ENCODE measurements around the gene GABBR1. TPM values are rescaled to one million over a fixed set of nuclear protein-coding genes. Genes with fewer than 3 reads are reported as not detected.

Gene GABBR1
- total RNA-seq, 5 donors from 2014 or later (not counting 1 experiment from before 2014, with no cell fraction given), result 48.0 to 82.7 (median 74.8) TPM

DNA sequence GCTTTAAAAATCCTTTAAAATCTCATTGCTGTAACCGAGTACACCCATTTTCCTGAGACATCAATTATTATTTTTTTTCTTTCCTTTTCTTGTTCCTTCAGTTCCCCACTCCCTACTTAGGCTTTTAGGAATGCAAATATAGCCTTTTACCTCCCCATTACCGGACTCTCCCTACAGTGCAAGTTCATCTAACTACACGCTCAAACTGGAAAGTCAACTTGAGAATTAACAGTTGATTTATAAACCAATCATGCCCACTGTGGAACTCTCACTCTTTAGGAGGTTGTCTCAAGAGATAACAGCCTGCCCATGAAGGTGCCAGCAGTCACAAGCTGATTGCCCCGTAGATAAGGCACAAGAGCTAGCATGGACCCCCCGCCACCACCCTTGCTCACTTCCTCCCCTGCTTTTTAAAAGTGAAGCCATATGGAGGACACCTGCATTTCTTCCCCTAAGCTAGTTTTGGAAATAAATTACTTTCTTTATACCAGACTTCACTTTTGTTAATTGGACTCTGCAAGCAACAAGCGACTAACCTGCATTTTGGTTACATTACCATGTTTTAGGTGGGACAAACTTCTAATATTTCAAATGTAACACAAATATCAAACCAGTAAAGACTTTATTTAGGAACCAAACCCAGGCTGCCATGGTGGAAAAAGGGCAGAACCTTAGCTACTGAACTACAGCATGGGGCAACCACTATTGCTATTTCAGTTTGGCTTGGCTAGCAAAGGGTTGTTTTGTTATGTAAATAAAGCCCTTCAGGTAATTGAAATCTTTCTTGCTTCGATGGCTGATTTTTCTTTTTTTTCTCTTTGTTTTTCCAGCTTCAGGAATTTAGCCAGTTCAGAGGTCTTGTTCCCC, 108.3 kb downstream of the GABBR1 start:
- CTCF ChIA-PET, result no interaction called here

DNA sequence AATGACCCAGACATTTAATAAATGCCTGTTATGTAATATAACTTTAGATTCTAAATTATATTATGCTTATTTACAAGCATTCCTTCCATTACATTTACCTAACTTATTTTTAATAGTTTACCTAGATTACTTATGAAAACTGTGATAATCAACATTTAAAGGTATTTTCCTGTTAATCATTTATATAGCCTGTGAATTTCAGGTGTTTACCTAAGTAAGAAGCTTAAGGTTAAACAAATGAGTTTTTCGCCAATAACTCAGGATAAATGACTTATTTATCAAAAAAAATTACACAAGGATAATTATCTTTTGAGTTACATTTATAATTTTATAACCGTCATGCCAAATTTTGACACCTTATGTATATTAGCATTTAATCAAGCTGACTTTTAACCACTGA, 108.9 kb downstream of the GABBR1 start:
- CTCF ChIA-PET, result no interaction called here
- Histone ChIP-seq H3K27me3 (replicated peaks in 1 of 2; ENCODE audit: control insufficient read depth in 2 of 2, extremely low read depth in 1 of 2, insufficient read depth in 2 of 2, low read length in 1 of 2) (peaks cover 0 to 27% of the 10 kb centered on the region in 2 experiments), H3K36me3 (ENCODE audit: control insufficient read depth in 2 of 2, extremely low read depth in 1 of 2, insufficient read depth in 1 of 2, low read length in 1 of 2) (no peaks in the 10 kb centered on the region), H3K9me3 (no peaks in the 10 kb centered on the region), H3K4me1 (ENCODE audit: control insufficient read depth in 1 of 2, extremely low read depth in 1 of 2, insufficient read depth in 2 of 2, low read length in 2 of 2) (no peaks in the 10 kb centered on the region), H3K4me3 (ENCODE audit: control insufficient read depth in 1 of 2, extremely low read depth in 1 of 2, low read length in 1 of 2) (no peak overlapping the region), H3K27ac (ENCODE audit: low read length) (no peak overlapping the region)
- H3K9me3 Mint-ChIP-seq, result no peaks in the 10 kb centered on the region
- H3K27me3 Mint-ChIP-seq, result peaks cover 18 to 30% of the 10 kb centered on the region in 2 donors
- no peak overlapping the region for H3K4me3 Mint-ChIP-seq
- H3K27ac Mint-ChIP-seq, result no peak overlapping the region
- H3K4me1 Mint-ChIP-seq, result no peaks in the 10 kb centered on the region
- ATAC-seq (replicated peaks in 1 of 4), result no peak
- no CpG with 5 or more reads among the region's 2 CpGs for WGBS (ENCODE audit: insufficient coverage)
- H3K36me3 Mint-ChIP-seq, result no peaks in the 10 kb centered on the region
- POLR2A ChIA-PET, result no interaction called here
- DNase-seq, result no peak

More for the DNA sequence above, 108.3 kb downstream of the GABBR1 start:
- Mint-ChIP-seq H3K36me3 (no peaks in the 10 kb centered on the region), H3K27ac (no peak overlapping the region), H3K9me3 (no peaks in the 10 kb centered on the region), H3K4me3 (no peak overlapping the region), H3K27me3 (peaks cover 18 to 33% of the 10 kb centered on the region in 2 donors), H3K4me1 (no peaks in the 10 kb centered on the region)
- H3K9me3 ChIP-seq, result no peaks in the 10 kb centered on the region
- H3K4me3 ChIP-seq (ENCODE audit: control insufficient read depth in 1 of 2, extremely low read depth in 1 of 2, low read length in 1 of 2), result no peak overlapping the region
- DNase-seq (no peak), ATAC-seq (replicated peaks in 1 of 4) (no peak)
- H3K27me3 ChIP-seq (replicated peaks in 1 of 2; ENCODE audit: control insufficient read depth in 2 of 2, extremely low read depth in 1 of 2, insufficient read depth in 2 of 2, low read length in 1 of 2), result peaks cover 0 to 31% of the 10 kb centered on the region in 2 experiments
- no peak overlapping the region for H3K27ac ChIP-seq (ENCODE audit: low read length)
- WGBS (ENCODE audit: insufficient coverage), result 27% methylated on average over 3 of the region's 7 CpGs
- no peaks in the 10 kb centered on the region for H3K36me3 ChIP-seq (ENCODE audit: control insufficient read depth in 2 of 2, extremely low read depth in 1 of 2, insufficient read depth in 1 of 2, low read length in 1 of 2)
- no peaks in the 10 kb centered on the region for H3K4me1 ChIP-seq (ENCODE audit: control insufficient read depth in 1 of 2, extremely low read depth in 1 of 2, insufficient read depth in 2 of 2, low read length in 2 of 2)
- POLR2A ChIA-PET, result no interaction called here

GRCh38 chr6:29522227-29522626, 110.8 kb downstream of the GABBR1 start:
- Histone ChIP-seq H3K27ac (ENCODE audit: low read length) (no peak overlapping the region), H3K36me3 (ENCODE audit: control insufficient read depth in 2 of 2, extremely low read depth in 1 of 2, insufficient read depth in 1 of 2, low read length in 1 of 2) (no peaks in the 10 kb centered on the region), H3K9me3 (no peaks in the 10 kb centered on the region), H3K27me3 (replicated peaks in 1 of 2; ENCODE audit: control insufficient read depth in 2 of 2, extremely low read depth in 1 of 2, insufficient read depth in 2 of 2, low read length in 1 of 2) (peaks cover 0 to 18% of the 10 kb centered on the region in 2 experiments), H3K4me1 (ENCODE audit: control insufficient read depth in 1 of 2, extremely low read depth in 1 of 2, insufficient read depth in 2 of 2, low read length in 2 of 2) (no peaks in the 10 kb centered on the region), H3K4me3 (ENCODE audit: control insufficient read depth in 1 of 2, extremely low read depth in 1 of 2, low read length in 1 of 2) (no peak overlapping the region)
- CTCF ChIA-PET, result no interaction called here
- ATAC-seq (replicated peaks in 1 of 4), result no peak
- Mint-ChIP-seq H3K4me1 (no peaks in the 10 kb centered on the region), H3K27me3 (peaks cover 18 to 24% of the 10 kb centered on the region in 2 donors), H3K27ac (no peak overlapping the region), H3K9me3 (no peaks in the 10 kb centered on the region), H3K36me3 (no peaks in the 10 kb centered on the region), H3K4me3 (no peak overlapping the region)
- DNase-seq, result no peak
- WGBS (ENCODE audit: insufficient coverage), result no CpG with 5 or more reads among the region's 2 CpGs
- POLR2A ChIA-PET, result no interaction called here

DNA sequence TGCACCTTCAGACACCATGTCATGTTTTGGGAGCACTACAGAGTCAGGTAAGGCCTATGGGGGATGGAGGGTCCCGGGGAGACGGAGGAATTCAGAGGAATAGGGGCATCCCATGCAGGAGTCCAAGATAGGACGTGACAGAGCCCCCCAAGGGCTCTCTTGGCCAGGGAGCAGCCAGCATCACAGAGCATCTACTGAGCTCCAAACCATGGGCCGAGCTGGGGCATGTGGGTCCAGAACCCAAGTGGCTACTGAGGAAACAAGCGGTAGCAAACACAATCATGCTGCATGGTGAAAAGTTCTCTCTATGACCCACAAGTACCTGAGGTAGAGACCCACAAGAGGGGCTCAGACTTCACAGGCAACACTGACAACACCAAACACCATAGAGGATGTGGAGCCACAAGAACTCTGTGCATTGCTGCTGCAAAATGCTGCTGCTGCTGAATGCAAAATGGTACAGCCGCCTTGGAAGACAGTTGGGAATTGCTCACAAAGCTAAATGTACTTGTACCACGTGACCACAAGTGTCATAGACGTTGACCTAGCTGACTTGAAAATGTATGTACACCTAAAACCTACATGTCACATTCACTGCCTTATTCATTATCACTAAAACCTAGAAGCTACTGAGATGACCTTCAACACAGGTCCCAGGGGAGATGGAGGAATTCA, 111.8 kb downstream of the GABBR1 start:
- H3K9me3 ChIP-seq, result no peaks in the 10 kb centered on the region
- Mint-ChIP-seq H3K4me1 (peaks cover 2 to 7% (median 3%) of the 10 kb centered on the region in 3 donors), H3K36me3 (no peaks in the 10 kb centered on the region), H3K9me3 (no peaks in the 10 kb centered on the region), H3K27me3 (peaks cover 19% of the 10 kb centered on the region in 2 donors), H3K4me3 (no peak overlapping the region), H3K27ac (no peak overlapping the region)
- H3K36me3 ChIP-seq (ENCODE audit: control insufficient read depth in 2 of 2, extremely low read depth in 1 of 2, insufficient read depth in 1 of 2, low read length in 1 of 2), result no peaks in the 10 kb centered on the region
- POLR2A ChIA-PET, result no interaction called here
- DNase-seq, result no peak
- H3K4me3 ChIP-seq (ENCODE audit: control insufficient read depth in 1 of 2, extremely low read depth in 1 of 2, low read length in 1 of 2), result no peak overlapping the region
- peaks cover 0 to 1% of the 10 kb centered on the region in 2 experiments for H3K4me1 ChIP-seq (ENCODE audit: control insufficient read depth in 1 of 2, extremely low read depth in 1 of 2, insufficient read depth in 2 of 2, low read length in 2 of 2)
- 56% methylated on average over 6 of the region's 8 CpGs for WGBS (ENCODE audit: insufficient coverage)
- CTCF ChIA-PET, result no interaction called here
- H3K27me3 ChIP-seq (replicated peaks in 1 of 2; ENCODE audit: control insufficient read depth in 2 of 2, extremely low read depth in 1 of 2, insufficient read depth in 2 of 2, low read length in 1 of 2), result peaks cover 0 to 14% of the 10 kb centered on the region in 2 experiments
- ATAC-seq (replicated peaks in 1 of 4), result no peak
- H3K27ac ChIP-seq (ENCODE audit: low read length), result no peak overlapping the region

- Mint-ChIP-seq H3K4me3 (no peak overlapping the region), H3K27me3 (peaks cover 11 to 16% of the 10 kb centered on the region in 2 donors), H3K4me1 (peaks cover 8 to 12% (median 10%) of the 10 kb centered on the region in 3 donors), H3K9me3 (no peaks in the 10 kb centered on the region), H3K36me3 (no peaks in the 10 kb centered on the region), H3K27ac (no peak overlapping the region)
- DNase-seq (no peak), ATAC-seq (replicated peaks in 1 of 4) (no peak)
- Histone ChIP-seq H3K36me3 (ENCODE audit: control insufficient read depth in 2 of 2, extremely low read depth in 1 of 2, insufficient read depth in 1 of 2, low read length in 1 of 2) (no peaks in the 10 kb centered on the region), H3K4me3 (ENCODE audit: control insufficient read depth in 1 of 2, extremely low read depth in 1 of 2, low read length in 1 of 2) (no peak overlapping the region), H3K27me3 (replicated peaks in 1 of 2; ENCODE audit: control insufficient read depth in 2 of 2, extremely low read depth in 1 of 2, insufficient read depth in 2 of 2, low read length in 1 of 2) (peaks cover 0 to 11% of the 10 kb centered on the region in 2 experiments), H3K4me1 (ENCODE audit: control insufficient read depth in 1 of 2, extremely low read depth in 1 of 2, insufficient read depth in 2 of 2, low read length in 2 of 2) (peaks cover 0 to 3% of the 10 kb centered on the region in 2 experiments), H3K9me3 (no peaks in the 10 kb centered on the region), H3K27ac (ENCODE audit: low read length) (no peak overlapping the region)
- POLR2A ChIA-PET, result no interaction called here
- WGBS (ENCODE audit: insufficient coverage), result 60% methylated on average over 2 of the region's 4 CpGs
- CTCF ChIA-PET, result no interaction called here
Measured at GRCh38 chr6:29520232-29520631, 112.8 kb downstream of the GABBR1 start.

- 69% methylated on average over 4 of the region's 6 CpGs for WGBS (ENCODE audit: insufficient coverage)
- ChIA-PET POLR2A (no interaction called here), CTCF (no interaction called here)
- H3K4me1 Mint-ChIP-seq, result peaks cover 10 to 14% (median 10%) of the 10 kb centered on the region in 3 donors
- no peak for DNase-seq
- H3K36me3 Mint-ChIP-seq, result no peaks in the 10 kb centered on the region
- no peaks in the 10 kb centered on the region for H3K9me3 Mint-ChIP-seq
- Histone ChIP-seq H3K27me3 (replicated peaks in 1 of 2; ENCODE audit: control insufficient read depth in 2 of 2, extremely low read depth in 1 of 2, insufficient read depth in 2 of 2, low read length in 1 of 2) (peaks cover 0 to 11% of the 10 kb centered on the region in 2 experiments), H3K9me3 (no peaks in the 10 kb centered on the region), H3K4me3 (ENCODE audit: control insufficient read depth in 1 of 2, extremely low read depth in 1 of 2, low read length in 1 of 2) (no peak overlapping the region), H3K36me3 (ENCODE audit: control insufficient read depth in 2 of 2, extremely low read depth in 1 of 2, insufficient read depth in 1 of 2, low read length in 1 of 2) (no peaks in the 10 kb centered on the region), H3K27ac (ENCODE audit: low read length) (no peak overlapping the region), H3K4me1 (ENCODE audit: control insufficient read depth in 1 of 2, extremely low read depth in 1 of 2, insufficient read depth in 2 of 2, low read length in 2 of 2) (peaks cover 0 to 3% of the 10 kb centered on the region in 2 experiments)
- no peak overlapping the region for H3K27ac Mint-ChIP-seq
- H3K4me3 Mint-ChIP-seq, result no peak overlapping the region
- peaks cover 7 to 19% of the 10 kb centered on the region in 2 donors for H3K27me3 Mint-ChIP-seq
- no peak for ATAC-seq (replicated peaks in 1 of 4)
Measured at GRCh38 chr6:29519291-29520010, 113.5 kb downstream of the GABBR1 start.
